ENCODE data around the gene LTBP1. TPM values are rescaled to one million over a fixed set of nuclear protein-coding genes. Genes with fewer than 3 reads are reported as not detected.
"Not testable (repeated sequence)": the region's sequence is repeated elsewhere in the genome, so short reads cannot be mapped to it uniquely, and the experiment has no call there.

LTBP1 gene
- total RNA-seq, 1 experiment from 2014 or later = 8.7 TPM

DNA sequence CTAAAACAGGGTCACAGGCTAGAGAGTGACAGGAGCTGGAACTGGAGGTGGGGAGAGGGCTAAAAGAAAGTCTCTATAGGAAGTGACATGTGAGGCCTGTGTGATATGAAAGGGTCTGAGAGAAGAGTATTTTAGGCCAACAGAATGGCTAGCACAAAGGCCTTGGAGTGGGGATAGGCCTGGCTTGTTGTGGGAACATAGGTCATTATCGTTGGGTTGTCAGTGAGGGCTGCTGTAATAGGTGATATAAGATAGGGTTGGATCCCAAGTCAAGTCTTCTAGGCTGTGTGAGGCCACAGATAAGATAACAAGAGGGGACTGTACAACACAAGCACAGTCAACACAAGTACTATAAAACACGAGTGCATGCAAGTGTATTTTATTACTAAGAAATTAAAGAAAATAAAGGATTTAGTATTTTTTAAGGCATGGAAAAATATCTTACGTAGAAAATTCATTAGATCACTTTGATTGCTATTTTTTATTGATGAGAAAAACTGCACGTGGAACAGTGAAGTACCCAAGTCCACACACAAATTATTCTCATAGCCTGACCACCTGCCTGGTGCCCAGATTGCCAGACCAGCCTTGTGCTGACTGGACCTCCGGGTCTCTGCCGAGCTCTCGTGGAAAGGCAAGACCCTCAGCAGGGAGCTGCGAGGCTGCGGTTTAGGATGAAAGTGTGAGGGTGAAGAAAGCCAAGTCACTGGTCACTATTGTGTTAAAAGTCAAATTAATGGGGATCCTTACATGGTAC lies 14.1 kb downstream of the LTBP1 start:
- H3K4me1 ChIP-seq (replicated peaks) = peaks cover 5% of the 10 kb centered on the region; the same call in 1 of the 2 replicates
- no peaks in the 10 kb centered on the region for H3K9me3 ChIP-seq (replicated peaks)
- no peak for DNase-seq (ENCODE audit: low read depth in 1 of 2, low spot score in 2 of 2)
- no peak overlapping the region for H3K27ac ChIP-seq
- no peaks in the 10 kb centered on the region for H3K27me3 ChIP-seq (replicated peaks)
- H3K36me3 ChIP-seq = no peaks in the 10 kb centered on the region
- H3K4me3 ChIP-seq = no peak overlapping the region

DNA sequence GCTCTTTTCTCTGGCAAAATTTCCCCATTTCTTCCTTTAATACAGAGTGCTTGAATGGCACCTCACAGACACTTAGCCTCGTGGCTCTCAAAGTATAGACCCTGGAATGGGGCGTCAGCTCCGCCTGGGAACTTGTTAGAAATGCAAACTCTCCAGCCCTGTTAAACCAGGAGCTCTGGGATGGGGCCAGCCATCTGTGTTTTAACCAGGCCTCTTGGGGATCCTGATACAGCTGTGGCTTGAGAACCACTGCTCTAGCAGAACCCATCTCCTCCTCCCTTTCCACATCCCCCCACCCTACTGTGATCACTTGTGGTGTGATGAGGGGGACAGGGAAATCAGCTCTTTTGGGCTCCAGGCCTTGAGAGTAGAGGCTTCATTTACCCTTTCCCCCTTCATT lies 15.9 kb downstream of the LTBP1 start:
- DNase-seq (ENCODE audit: low read depth in 1 of 2, low spot score in 2 of 2) = no peak
- H3K4me3 ChIP-seq = no peak overlapping the region
- H3K9me3 ChIP-seq (replicated peaks) = no peaks in the 10 kb centered on the region
- H3K4me1 ChIP-seq (replicated peaks) = peaks cover 5% of the 10 kb centered on the region; the same call in 1 of the 2 replicates
- no peaks in the 10 kb centered on the region for H3K36me3 ChIP-seq
- no peaks in the 10 kb centered on the region for H3K27me3 ChIP-seq (replicated peaks)
- H3K27ac ChIP-seq = no peak overlapping the region

DNA sequence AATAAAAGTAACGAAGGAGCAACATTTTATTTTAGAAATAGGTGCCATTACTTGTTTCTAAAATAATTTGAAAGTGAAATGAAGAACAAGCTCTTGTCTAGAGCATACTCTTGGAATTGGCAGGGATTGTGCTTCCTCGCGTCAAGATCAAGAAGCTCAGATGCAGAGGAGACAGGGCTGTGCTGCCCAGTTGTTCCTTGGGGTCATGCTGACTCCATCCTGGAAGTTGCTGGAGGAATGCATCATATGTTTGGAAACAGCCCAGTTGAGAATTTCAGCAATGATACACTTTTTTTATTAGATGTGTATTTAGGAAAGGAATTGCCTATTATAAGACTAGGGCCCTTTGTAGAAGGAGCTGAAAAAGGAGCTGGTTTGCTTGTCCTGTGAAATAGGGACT lies 17.2 kb downstream of the LTBP1 start:
- Histone ChIP-seq H3K4me1 (replicated peaks) (peaks cover 5% of the 10 kb centered on the region; the same call in 1 of the 2 replicates), H3K36me3 (no peaks in the 10 kb centered on the region), H3K4me3 (no peak overlapping the region), H3K27me3 (replicated peaks) (no peaks in the 10 kb centered on the region), H3K27ac (no peak overlapping the region), H3K9me3 (replicated peaks) (no peaks in the 10 kb centered on the region)
- no peak for DNase-seq (ENCODE audit: low read depth in 1 of 2, low spot score in 2 of 2)

DNA sequence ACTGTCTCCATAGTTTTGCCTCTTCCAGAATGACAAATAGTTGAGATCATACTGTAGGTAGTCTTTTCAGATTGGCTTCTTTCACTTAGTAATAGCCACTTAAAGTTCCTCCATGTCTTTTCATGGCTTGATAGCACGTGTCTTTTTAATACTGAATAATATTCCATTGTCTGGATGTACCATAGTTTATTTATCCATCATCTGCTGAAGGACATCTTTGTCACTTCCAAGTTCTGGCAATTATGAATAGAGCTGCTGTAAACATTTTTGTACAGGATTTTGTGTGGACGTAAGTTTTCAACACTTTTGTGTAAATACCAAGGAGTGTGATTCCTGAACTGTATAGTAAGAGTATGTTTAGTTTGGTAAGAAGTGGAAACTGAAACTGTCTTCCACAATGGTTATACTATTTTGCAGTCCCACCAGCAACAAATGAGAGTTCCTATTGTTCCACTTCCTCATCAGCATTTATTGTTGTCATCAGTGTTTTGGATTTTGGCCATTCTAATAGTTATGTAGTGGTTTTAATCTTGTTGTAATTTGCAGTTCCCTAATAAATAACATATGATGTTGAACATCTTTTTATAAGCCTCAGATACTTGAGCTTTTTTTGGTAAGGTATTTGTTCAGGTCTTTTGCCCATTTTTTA lies 18.9 kb downstream of the LTBP1 start:
- H3K4me1 ChIP-seq (replicated peaks) = peaks cover 5% of the 10 kb centered on the region; the same call in 1 of the 2 replicates
- no peaks in the 10 kb centered on the region for H3K9me3 ChIP-seq (replicated peaks)
- no peak for DNase-seq (ENCODE audit: low read depth in 1 of 2, low spot score in 2 of 2)
- no peak overlapping the region for H3K27ac ChIP-seq
- H3K36me3 ChIP-seq = no peaks in the 10 kb centered on the region
- H3K4me3 ChIP-seq = no peak overlapping the region
- H3K27me3 ChIP-seq (replicated peaks) = no peaks in the 10 kb centered on the region

DNA sequence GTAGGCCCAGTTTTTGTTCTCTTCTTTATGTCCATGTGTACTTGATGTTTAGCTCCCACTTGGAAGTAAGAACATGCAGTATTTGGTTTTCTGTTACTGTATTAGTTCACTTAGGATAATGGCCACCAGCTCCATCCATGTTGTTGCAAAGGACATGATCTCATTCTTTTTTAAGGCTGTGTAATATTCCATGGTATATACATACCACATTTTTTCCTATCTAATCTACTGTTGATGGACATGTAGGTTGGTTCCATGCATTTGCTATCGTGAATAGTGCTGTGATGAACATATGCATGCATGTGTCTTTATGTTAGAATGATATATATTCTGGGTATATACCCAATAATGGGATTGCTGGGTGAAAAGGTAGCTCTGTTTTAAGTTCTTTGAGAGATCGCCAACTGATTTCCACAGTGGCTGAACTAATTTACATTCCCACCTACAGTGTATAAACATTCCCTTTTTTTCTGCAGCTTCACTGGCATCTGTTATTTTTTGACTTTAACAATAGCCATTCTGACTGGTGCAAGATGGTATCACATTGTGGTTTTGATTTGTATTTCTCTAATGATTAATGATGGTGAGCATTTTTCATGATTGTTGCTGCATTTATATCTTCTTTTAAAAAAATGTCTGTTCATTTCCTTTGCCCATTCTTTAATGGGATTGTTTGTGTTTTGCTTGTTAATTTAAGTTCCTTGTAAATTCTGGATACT lies 22.9 kb downstream of the LTBP1 start:
- peaks cover 5% of the 10 kb centered on the region; the same call in 1 of the 2 replicates for H3K4me1 ChIP-seq (replicated peaks)
- H3K27me3 ChIP-seq (replicated peaks) = no peaks in the 10 kb centered on the region
- no peaks in the 10 kb centered on the region for H3K9me3 ChIP-seq (replicated peaks)
- H3K27ac ChIP-seq = no peak overlapping the region
- H3K36me3 ChIP-seq = no peaks in the 10 kb centered on the region
- DNase-seq (ENCODE audit: low read depth in 1 of 2, low spot score in 2 of 2) = no peak
- no peak overlapping the region for H3K4me3 ChIP-seq

DNA sequence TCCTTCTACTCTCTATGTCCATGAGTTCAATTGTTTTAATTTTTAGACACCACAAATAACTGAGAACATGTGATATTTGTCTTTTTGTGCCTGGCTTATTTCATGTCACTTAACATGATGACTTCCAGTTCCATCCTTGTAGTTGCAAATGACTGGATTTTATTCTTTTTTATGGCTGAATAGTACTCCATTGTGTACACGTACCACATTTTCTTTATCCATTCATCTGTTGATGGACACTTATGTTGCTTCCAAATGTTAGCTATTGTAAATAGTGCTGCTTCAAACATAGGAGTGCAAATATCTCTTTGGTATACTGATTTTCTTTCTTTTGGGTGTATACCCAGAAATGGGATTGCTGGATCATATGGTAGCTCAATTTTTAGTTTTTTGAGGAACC lies 27.0 kb downstream of the LTBP1 start:
- not testable (repeated sequence) for H3K4me3 ChIP-seq; H3K9me3 ChIP-seq (replicated peaks); H3K27me3 ChIP-seq (replicated peaks); H3K4me1 ChIP-seq (replicated peaks); H3K27ac ChIP-seq; H3K36me3 ChIP-seq; DNase-seq (ENCODE audit: low read depth in 1 of 2, low spot score in 2 of 2)

DNA sequence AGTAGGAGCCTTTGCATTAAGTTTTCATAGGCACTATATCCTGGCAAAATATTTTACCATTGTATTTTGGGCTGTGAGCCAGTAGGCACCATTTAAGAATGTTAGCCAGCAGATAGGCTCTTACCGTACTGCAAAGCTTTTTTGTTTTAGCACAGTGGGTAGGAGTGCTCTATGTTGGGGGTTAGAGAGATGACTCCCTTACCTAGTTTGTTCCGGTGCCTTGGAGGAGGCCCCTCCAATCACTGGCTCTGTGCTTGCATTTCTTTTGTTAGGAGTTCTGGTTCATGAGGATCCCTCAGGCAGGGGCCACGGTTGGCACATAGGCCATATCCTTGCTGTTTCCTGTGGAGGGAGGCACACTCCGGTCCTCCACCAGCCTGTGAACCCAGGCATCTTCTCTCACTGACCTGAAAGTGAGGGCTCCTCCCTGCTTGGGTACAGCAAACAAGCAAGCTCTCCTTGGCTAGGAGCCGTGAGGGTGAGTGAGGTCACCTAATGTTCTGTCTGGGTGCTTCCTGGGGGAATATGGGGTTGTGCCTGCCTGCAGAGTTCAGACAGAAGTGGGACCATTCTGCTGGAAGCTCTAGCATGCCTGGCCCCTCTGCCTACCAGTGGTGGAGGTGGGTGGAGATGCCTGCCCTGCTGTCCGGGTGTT lies 29.8 kb downstream of the LTBP1 start:
- no peak overlapping the region for H3K4me3 ChIP-seq
- no peaks in the 10 kb centered on the region for H3K4me1 ChIP-seq (replicated peaks)
- DNase-seq (ENCODE audit: low read depth in 1 of 2, low spot score in 2 of 2) = no peak
- H3K9me3 ChIP-seq (replicated peaks) = 0 out of 2 replicates have a peak, but pooled peaks cover 6% of the 10 kb centered on the region
- no peaks in the 10 kb centered on the region for H3K36me3 ChIP-seq
- no peaks in the 10 kb centered on the region for H3K27me3 ChIP-seq (replicated peaks)
- H3K27ac ChIP-seq = no peak overlapping the region

DNA sequence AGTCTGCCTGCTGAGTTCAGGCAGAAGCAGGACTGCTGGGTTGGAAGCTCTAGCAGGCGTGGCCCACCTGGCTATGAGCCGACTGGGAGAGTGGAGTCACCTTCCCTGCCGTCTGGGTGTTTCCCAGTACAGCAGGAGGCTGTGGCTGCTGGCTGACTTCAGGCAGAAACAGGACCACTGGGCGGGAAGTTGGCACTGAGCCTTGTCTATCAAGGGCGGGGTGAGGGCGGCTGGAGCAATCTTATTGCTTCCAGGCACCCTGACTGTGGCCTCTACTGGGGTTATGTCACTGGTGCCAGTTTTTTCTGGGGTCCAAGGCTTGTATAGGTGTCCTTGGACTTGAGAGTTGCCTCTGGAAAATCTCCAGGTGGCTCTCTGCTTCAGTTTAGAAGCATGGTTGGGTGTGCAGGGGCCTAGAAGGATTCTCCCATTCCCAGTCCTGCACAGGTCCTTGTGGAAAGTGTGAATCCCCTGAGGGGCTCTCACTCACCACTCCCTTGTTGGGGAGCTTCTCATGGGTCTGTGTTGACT lies 30.5 kb downstream of the LTBP1 start:
- Histone ChIP-seq H3K4me3 (no peak overlapping the region), H3K36me3 (no peaks in the 10 kb centered on the region), H3K27me3 (replicated peaks) (no peaks in the 10 kb centered on the region), H3K9me3 (replicated peaks) (0 out of 2 replicates have a peak, but pooled peaks cover 6% of the 10 kb centered on the region), H3K4me1 (replicated peaks) (no peaks in the 10 kb centered on the region), H3K27ac (no peak overlapping the region)
- DNase-seq (ENCODE audit: low read depth in 1 of 2, low spot score in 2 of 2) = no peak

DNA sequence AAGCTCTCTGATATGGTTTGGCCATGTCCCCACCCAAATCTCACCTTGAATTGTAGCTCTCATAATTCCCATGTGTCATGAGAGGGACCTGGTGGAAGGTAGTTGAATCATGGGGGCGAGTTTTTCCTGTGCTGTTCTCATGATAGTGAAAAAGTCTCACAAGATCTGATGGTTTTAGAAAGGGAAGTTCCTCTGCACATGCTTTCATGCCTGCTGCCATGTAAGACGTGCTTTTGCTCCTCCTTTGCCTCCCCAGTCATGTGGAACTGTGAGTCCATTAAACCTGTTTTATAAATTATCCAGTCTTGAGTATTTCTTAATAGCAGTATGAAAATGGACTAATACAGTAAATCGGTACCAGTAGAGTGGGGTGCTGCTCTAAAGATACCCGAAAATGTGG lies 34.9 kb downstream of the LTBP1 start:
- no peak for DNase-seq (ENCODE audit: low read depth in 1 of 2, low spot score in 2 of 2)
- no peak overlapping the region for H3K4me3 ChIP-seq
- no peaks in the 10 kb centered on the region for H3K36me3 ChIP-seq
- H3K27ac ChIP-seq = no peak overlapping the region
- H3K4me1 ChIP-seq (replicated peaks) = no peaks in the 10 kb centered on the region
- H3K27me3 ChIP-seq (replicated peaks) = no peaks in the 10 kb centered on the region
- no peaks in the 10 kb centered on the region for H3K9me3 ChIP-seq (replicated peaks)

DNA sequence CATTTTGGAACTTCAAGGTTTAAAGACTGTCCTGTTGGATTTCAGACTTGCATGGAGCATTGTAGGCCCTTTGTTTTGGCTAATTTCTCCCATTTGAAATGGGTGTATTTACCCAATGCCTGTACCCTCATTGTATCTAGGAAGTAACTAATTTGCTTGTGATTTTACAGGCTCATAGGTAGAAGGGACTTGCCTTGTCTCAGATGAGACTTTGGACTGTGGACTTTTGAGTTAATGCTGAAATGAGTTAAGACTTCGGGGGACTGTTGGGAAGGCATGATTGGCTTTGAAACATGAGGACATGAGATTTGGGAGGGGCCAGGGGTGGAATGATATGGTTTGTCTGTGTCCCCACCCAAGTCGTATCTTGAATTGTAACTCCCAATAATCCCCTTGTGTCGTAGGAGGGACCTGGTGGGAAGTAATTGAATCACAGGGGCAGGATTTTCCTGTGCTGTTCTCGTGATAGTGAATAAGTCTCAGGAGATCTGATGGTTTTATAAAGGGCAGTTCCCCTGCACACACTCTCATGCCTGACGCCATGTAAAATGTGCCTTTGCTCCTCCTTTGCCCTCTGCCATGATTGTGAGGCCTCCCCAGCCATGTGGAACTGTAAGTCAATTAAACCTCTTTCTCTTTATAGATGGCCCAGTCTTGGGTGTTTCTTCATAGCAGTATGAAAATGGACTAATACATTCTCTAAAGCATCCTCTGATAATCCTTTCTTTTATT lies 36.6 kb downstream of the LTBP1 start:
- H3K4me3 ChIP-seq; H3K4me1 ChIP-seq (replicated peaks); H3K36me3 ChIP-seq; H3K27me3 ChIP-seq (replicated peaks); H3K27ac ChIP-seq; H3K9me3 ChIP-seq (replicated peaks); DNase-seq (ENCODE audit: low read depth in 1 of 2, low spot score in 2 of 2): not testable (repeated sequence)

DNA sequence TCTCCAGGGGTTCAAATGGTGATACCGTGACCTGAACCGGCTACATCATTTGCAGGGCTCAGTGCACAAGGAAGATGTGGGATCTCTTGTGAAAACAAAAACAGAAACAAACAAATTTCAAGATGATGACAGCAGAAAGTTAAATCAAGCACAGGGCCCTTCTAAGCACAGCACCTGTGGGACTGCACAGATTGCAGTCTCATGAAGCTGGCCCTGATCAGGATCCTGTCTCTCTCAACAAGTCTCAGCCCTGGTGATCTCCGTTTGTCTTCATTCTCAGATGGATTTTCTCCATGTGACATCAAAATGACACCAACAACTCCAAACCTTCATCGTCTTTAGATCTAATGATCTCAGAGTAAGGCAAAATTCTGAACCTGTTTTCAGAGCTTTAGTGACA lies 39.7 kb downstream of the LTBP1 start:
- Histone ChIP-seq H3K27ac (no peak overlapping the region), H3K27me3 (replicated peaks) (no peaks in the 10 kb centered on the region), H3K4me1 (replicated peaks) (no peaks in the 10 kb centered on the region), H3K36me3 (no peaks in the 10 kb centered on the region), H3K9me3 (replicated peaks) (no peaks in the 10 kb centered on the region), H3K4me3 (no peak overlapping the region)
- DNase-seq (ENCODE audit: low read depth in 1 of 2, low spot score in 2 of 2) = no peak

DNA sequence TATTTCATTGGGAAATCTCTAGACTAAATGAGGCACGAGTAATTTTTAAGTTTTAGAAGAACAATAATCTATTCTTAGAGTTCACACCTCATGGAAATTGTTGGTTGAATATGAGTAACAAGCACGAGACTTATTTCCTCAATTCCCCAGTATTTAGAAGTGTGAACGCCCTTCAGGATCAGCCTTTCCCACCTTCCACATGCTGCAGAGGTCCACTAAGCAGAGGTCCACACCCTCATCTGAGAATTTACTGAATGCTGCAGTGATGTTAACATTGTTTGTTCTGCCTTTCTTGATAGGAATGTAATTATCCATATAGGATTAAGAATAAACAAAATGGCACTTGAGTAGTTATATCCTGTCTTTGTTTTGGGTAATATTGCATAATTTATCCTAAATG lies 41.8 kb downstream of the LTBP1 start:
- H3K4me1 ChIP-seq (replicated peaks) = no peaks in the 10 kb centered on the region
- H3K9me3 ChIP-seq (replicated peaks) = no peaks in the 10 kb centered on the region
- H3K27ac ChIP-seq = no peak overlapping the region
- no peaks in the 10 kb centered on the region for H3K36me3 ChIP-seq
- H3K4me3 ChIP-seq = no peak overlapping the region
- DNase-seq (ENCODE audit: low read depth in 1 of 2, low spot score in 2 of 2) = no peak
- H3K27me3 ChIP-seq (replicated peaks) = no peaks in the 10 kb centered on the region

DNA sequence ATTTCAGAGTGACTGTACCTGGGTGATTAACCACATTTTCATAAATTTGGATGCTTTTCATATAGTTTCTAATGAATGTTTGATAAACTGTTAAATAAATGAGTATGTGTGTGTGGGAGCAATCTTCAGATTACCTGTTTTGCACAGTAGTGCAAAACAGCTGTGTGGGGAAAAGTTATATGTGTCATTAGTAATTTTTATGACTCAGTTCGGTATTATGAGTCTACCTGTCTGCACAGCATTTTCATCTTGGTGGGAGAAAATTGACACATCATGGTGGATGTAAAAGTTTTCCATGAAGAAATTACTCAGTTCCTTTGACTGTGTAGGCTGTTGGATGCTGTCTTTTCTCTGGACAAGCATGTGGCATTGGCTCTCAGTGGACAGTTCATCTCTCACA lies 43.8 kb downstream of the LTBP1 start:
- no peaks in the 10 kb centered on the region for H3K9me3 ChIP-seq (replicated peaks)
- H3K27me3 ChIP-seq (replicated peaks) = no peaks in the 10 kb centered on the region
- DNase-seq (ENCODE audit: low read depth in 1 of 2, low spot score in 2 of 2) = no peak
- no peaks in the 10 kb centered on the region for H3K36me3 ChIP-seq
- H3K27ac ChIP-seq = no peak overlapping the region
- no peak overlapping the region for H3K4me3 ChIP-seq
- no peaks in the 10 kb centered on the region for H3K4me1 ChIP-seq (replicated peaks)

Measured in SJSA1 (cell line).